ENCODE results near the gene CHI3L1. TPM values are rescaled to one million over a fixed set of nuclear protein-coding genes. Genes with fewer than 3 reads are reported as not detected.

CHI3L1 gene
- total RNA-seq, 1 experiment from 2014 or later: not detected

GRCh38 chr1:203216274-203217138 is 30.0 kb upstream of the CHI3L1 start:
- ChIA-PET RAD21 (ENCODE audit: low non-redundant PET in 1 of 2, low total read pairs in 2 of 2, uncharacterized antibody in 2 of 2, unreplicated experiment in 2 of 2) (interaction anchor here (0.5 to 2.8 kb wide), 12 partner anchors 16 to 177 kb away, joined by 3 to 19 read pairs (median 6); partner anchors contain the start of gene ADORA1 (in 1 of the 2)), CTCF (interaction anchor here (0.8 to 4.2 kb wide), 20 partner anchors 8 to 190 kb away, joined by 3 to 111 read pairs (median 6); partner anchors contain the start of genes MYOG and PPFIA4), POLR2A (interaction anchor here (0.8 to 1.5 kb wide), 3 partner anchors 15 to 177 kb away, joined by 3 to 4 read pairs (median 4); no protein-coding TSS in a partner anchor)
- Histone ChIP-seq H3K9me2 (ENCODE audit: insufficient read depth) (no peaks in the 10 kb centered on the region), H3K27ac (ENCODE audit: low read depth, low read length) (no peak overlapping the region), H3K9me3 (ENCODE audit: control insufficient read depth in 1 of 2, insufficient read depth in 1 of 2, low read depth in 1 of 2, low read length in 2 of 2) (no peaks in the 10 kb centered on the region), H3K79me2 (ENCODE audit: insufficient read depth, low read length) (no peaks in the 10 kb centered on the region), H3K4me2 (ENCODE audit: low read length) (peak overlapping the region; percentile 31), H3K36me3 (ENCODE audit: control insufficient read depth in 1 of 2, insufficient read depth in 2 of 2, low read length in 2 of 2) (no peaks in the 10 kb centered on the region), H4K20me1 (ENCODE audit: insufficient read depth) (no peaks in the 10 kb centered on the region), H3K4me1 (ENCODE audit: control insufficient read depth in 1 of 2, insufficient read depth in 2 of 2, low read length in 2 of 2) (peaks cover 0 to 12% of the 10 kb centered on the region in 2 experiments; a peak in 1 of 4 replicates), H2AFZ (ENCODE audit: low read depth, low read length, poor library complexity, severe bottlenecking) (peak overlapping the region; percentile 41), H3K9ac (ENCODE audit: low read length) (no peak overlapping the region), H3K4me3 (replicated peaks in 1 of 2; ENCODE audit: low read depth in 1 of 2, low read length in 2 of 2) (no peak overlapping the region), H3K27me3 (ENCODE audit: insufficient read depth, low read length) (no peaks in the 10 kb centered on the region)
- peak; percentile 60 for DNase-seq (ENCODE audit: low read depth, low spot score)
- TF ChIP-seq ZFX (IDR thresholded peaks at IDR 0.05) (no peak), MAX (IDR thresholded peaks at IDR 0.05) (peak; percentile 74), ATF3 (IDR thresholded peaks at IDR 0.05) (no peak), RAD21 (IDR thresholded peaks at IDR 0.05; ENCODE audit: low read depth) (peak; percentile 94), ELF1 (IDR thresholded peaks at IDR 0.05; ENCODE audit: borderline replicate concordance, low read depth) (no peak)
- TF ChIP-seq, protein P1, sequence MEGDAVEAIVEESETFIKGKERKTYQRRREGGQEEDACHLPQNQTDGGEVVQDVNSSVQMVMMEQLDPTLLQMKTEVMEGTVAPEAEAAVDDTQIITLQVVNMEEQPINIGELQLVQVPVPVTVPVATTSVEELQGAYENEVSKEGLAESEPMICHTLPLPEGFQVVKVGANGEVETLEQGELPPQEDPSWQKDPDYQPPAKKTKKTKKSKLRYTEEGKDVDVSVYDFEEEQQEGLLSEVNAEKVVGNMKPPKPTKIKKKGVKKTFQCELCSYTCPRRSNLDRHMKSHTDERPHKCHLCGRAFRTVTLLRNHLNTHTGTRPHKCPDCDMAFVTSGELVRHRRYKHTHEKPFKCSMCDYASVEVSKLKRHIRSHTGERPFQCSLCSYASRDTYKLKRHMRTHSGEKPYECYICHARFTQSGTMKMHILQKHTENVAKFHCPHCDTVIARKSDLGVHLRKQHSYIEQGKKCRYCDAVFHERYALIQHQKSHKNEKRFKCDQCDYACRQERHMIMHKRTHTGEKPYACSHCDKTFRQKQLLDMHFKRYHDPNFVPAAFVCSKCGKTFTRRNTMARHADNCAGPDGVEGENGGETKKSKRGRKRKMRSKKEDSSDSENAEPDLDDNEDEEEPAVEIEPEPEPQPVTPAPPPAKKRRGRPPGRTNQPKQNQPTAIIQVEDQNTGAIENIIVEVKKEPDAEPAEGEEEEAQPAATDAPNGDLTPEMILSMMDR (IDR thresholded peaks at IDR 0.05 in 2 of 3, conservative IDR thresholded peaks at IDR 0.05 in 1 of 3; ENCODE audit: borderline replicate concordance in 1 of 3, insufficient read depth in 1 of 3, low read depth in 2 of 3, low read length in 2 of 3): peak; percentile 59 to 94 (median 80)
- peak; percentile 80 for ATAC-seq
- no TSS peak for BruUV-seq (replicated peaks)
- intact Hi-C loops (cut with micrococcal nuclease): loop anchor here (1.0 to 2.0 kb wide), 4 partner anchors 50 to 186 kb away; no protein-coding TSS in a partner anchor
